ENCODE measurements around the gene DOLK. TPM values are rescaled to one million over a fixed set of nuclear protein-coding genes. Genes with fewer than 3 reads are reported as not detected.

DOLK gene
- 32.4 and 35.6 TPM in 2 replicates for total RNA-seq

GRCh38 chr9:128947527-128948301, at the start of gene DOLK, which contains the start of gene NUP188:
Gene DOLK (minus strand): TSS chr9:128947603. CDS start chr9:128947303, 300 bp downstream.
Gene NUP188 (plus strand): TSS chr9:128947699. CDS start chr9:128947720, 21 bp downstream.

DNA sequence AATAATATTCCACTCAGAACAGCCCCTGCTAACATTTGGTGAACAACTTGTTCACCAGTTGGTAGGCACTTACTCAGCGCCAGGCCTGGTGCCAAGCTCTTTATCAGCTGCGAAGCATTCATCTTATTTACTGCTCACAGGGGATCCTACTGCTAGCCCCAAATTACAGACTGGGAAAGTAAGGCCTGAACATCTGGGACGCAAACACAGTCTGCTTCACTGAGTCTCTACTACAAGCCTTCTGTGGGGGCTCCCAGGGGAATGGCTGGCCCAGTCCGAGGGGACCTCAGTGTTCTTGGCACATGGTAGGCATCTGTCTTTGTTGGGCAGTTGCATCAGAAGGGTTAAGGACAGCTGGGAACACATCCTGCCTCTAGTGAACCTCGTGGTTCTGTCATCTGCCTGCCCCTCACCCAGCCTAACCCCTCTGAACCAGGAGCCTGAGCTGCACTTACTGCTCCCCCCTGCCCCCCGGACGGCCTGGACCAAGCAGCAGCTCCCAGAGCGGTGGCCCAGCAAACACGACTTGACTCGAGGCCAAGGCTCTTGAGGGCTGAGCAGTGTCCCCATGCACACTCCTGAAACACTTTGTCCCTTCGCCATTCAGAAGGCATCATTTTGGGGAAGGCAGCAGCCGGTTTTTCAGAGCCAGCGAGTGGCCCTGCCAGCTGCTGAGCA, 26.9 kb downstream of the DOLK start, which contains the start of gene PHYHD1:
Gene PHYHD1, plus strand, starts transcription at position 602 of the 678 bp plus-strand sequence. CDS start 1,342 bp downstream, outside the sequence.

Other genes starting within 250 kb of the DOLK start
- 17.2 and 25.5 TPM in 2 replicates for gene PKN3, start 245.1 kb downstream of the DOLK start, total RNA-seq
- gene ZDHHC12, start 223.5 kb downstream of the DOLK start, total RNA-seq, result 39.0 and 46.1 TPM in 2 replicates
- gene ZER1, start 175.7 kb downstream of the DOLK start, total RNA-seq, result 14.0 and 23.2 TPM in 2 replicates
- 29.1 and 33.4 TPM in 2 replicates for gene TBC1D13, start 160.3 kb downstream of the DOLK start, total RNA-seq
- gene ENDOG, start 129.1 kb downstream of the DOLK start, total RNA-seq, result 19.8 and 23.5 TPM in 2 replicates
- 21.6 and 22.0 TPM in 2 replicates for gene SPOUT1, start 117.8 kb downstream of the DOLK start, total RNA-seq
- 5.7 and 9.5 TPM in 2 replicates for gene KYAT1, start 65.7 kb downstream of the DOLK start, total RNA-seq
- 149 and 154 TPM in 2 replicates for gene LRRC8A, start 65.5 kb downstream of the DOLK start, total RNA-seq
- gene PHYHD1, start 26.6 kb downstream of the DOLK start, total RNA-seq, result 0.19 and 1.3 TPM in 2 replicates
- 54.9 and 64.4 TPM in 2 replicates for gene NUP188, start 96 bp upstream of the DOLK start, total RNA-seq
- gene SH3GLB2, start 80.7 kb upstream of the DOLK start, total RNA-seq, result 44.0 and 47.4 TPM in 2 replicates
- 22.9 and 28.1 TPM in 2 replicates for gene MIGA2, start 89.0 kb upstream of the DOLK start, total RNA-seq
- 13.1 and 15.0 TPM in 2 replicates for gene DOLPP1, start 133.5 kb upstream of the DOLK start, total RNA-seq
- gene CRAT, start 163.2 kb upstream of the DOLK start, total RNA-seq, result 37.4 and 58.5 TPM in 2 replicates
- 87.6 and 106 TPM in 2 replicates for gene PTPA, start 163.8 kb upstream of the DOLK start, total RNA-seq
- gene IER5L, start 230.7 kb upstream of the DOLK start, total RNA-seq, result 9.9 and 16.0 TPM in 2 replicates

Measured in vein endothelial cell (primary cell).